HG03064 (cell line): ENCODE measurements around the gene HEATR5A.
"Not testable (repeated sequence)": the region's sequence is repeated elsewhere in the genome, so short reads cannot be mapped to it uniquely, and the experiment has no call there.

Experiments
- ATAC-seq: cut with Tn5 transposase; IDR thresholded peaks from one replicate; pipeline ENCODE4 v1.9.1; 2021; ENCODE audit warnings: low read depth; ENCODE audit not compliant: unreplicated experiment

The HEATR5A gene

GRCh38 chr14:31391977-31392503, 28.3 kb downstream of the HEATR5A start:
- ATAC-seq = no peak

- ATAC-seq = no peak
Measured at GRCh38 chr14:31391473-31391872, 28.9 kb downstream of the HEATR5A start.

GRCh38 chr14:31389946-31390345, 30.4 kb downstream of the HEATR5A start:
- no peak for ATAC-seq

- ATAC-seq = no peak
Measured at GRCh38 chr14:31388687-31389413, 31.5 kb downstream of the HEATR5A start.

- ATAC-seq = no peak
Measured at GRCh38 chr14:31387091-31387490, 33.3 kb downstream of the HEATR5A start.

GRCh38 chr14:31386271-31386670, 34.1 kb downstream of the HEATR5A start:
- no peak for ATAC-seq

GRCh38 chr14:31382221-31382620, 38.1 kb downstream of the HEATR5A start:
- no peak for ATAC-seq

- no peak for ATAC-seq
Measured at GRCh38 chr14:31380106-31380505, 40.2 kb downstream of the HEATR5A start.

GRCh38 chr14:31379125-31379947, 41.0 kb downstream of the HEATR5A start:
- ATAC-seq = not testable (repeated sequence)

- no peak for ATAC-seq
Measured at GRCh38 chr14:31377433-31377832, 42.9 kb downstream of the HEATR5A start.

- no peak for ATAC-seq
Measured at GRCh38 chr14:31371646-31372045, 48.7 kb downstream of the HEATR5A start.

- no peak for ATAC-seq
Measured at GRCh38 chr14:31363331-31364073, 56.8 kb downstream of the HEATR5A start.

- no peak for ATAC-seq
Measured at GRCh38 chr14:31362746-31363145, 57.6 kb downstream of the HEATR5A start.

GRCh38 chr14:31361761-31362160, 58.6 kb downstream of the HEATR5A start:
- not testable (repeated sequence) for ATAC-seq

GRCh38 chr14:31360919-31361662, 59.3 kb downstream of the HEATR5A start:
- no peak for ATAC-seq

GRCh38 chr14:31357279-31357678, 63.1 kb downstream of the HEATR5A start:
- ATAC-seq = no peak

GRCh38 chr14:31346097-31346496, 74.3 kb downstream of the HEATR5A start:
- no peak for ATAC-seq

GRCh38 chr14:31341280-31341679, 79.1 kb downstream of the HEATR5A start:
- no peak for ATAC-seq

GRCh38 chr14:31340297-31341063, 79.9 kb downstream of the HEATR5A start:
- ATAC-seq = no peak
